GM19239 (cell line): Measurements from ENCODE around the gene PDE3B.
A peak's percentile ranks its signal among the peaks of the same experiment; 100 is the strongest.
"Not testable (repeated sequence)": the region's sequence is repeated elsewhere in the genome, so short reads cannot be mapped to it uniquely, and the experiment has no call there.

Experiments used
- DNase-seq: peaks from one replicate; pipeline ENCODE4 v3.0.0; 2011; ENCODE audit warnings: low spot score; ENCODE audit not compliant: insufficient read length
- FAIRE-seq: peaks from 2 replicates; lab custom pipeline; 2011; peaks lifted over from hg19 to GRCh38; lab: Jason Lieb, UNC

Gene PDE3B

GRCh38 chr11:14673421-14673820 lies 29.8 kb downstream of the PDE3B start:
- DNase-seq: no peak
- FAIRE-seq: peak; percentile 21

- no peak for DNase-seq
- FAIRE-seq: no peak
Measured at GRCh38 chr11:14673824-14674405, 30.3 kb downstream of the PDE3B start.

- FAIRE-seq (no peak), DNase-seq (no peak)
Measured at GRCh38 chr11:14676068-14676467, 32.5 kb downstream of the PDE3B start.

GRCh38 chr11:14677146-14677545 lies 33.5 kb downstream of the PDE3B start:
- no peak for FAIRE-seq
- DNase-seq: no peak

GRCh38 chr11:14678350-14678749 lies 34.7 kb downstream of the PDE3B start:
- no peak for FAIRE-seq
- no peak for DNase-seq

- DNase-seq (no peak), FAIRE-seq (no peak)
Measured at GRCh38 chr11:14679662-14680061, 36.1 kb downstream of the PDE3B start.

- not testable (repeated sequence) for DNase-seq, FAIRE-seq
Measured at GRCh38 chr11:14684234-14684915, 40.8 kb downstream of the PDE3B start.

GRCh38 chr11:14687456-14687855 lies 43.9 kb downstream of the PDE3B start:
- FAIRE-seq: no peak
- no peak for DNase-seq

GRCh38 chr11:14687943-14688627 lies 44.5 kb downstream of the PDE3B start:
- FAIRE-seq: no peak
- DNase-seq: no peak

- not testable (repeated sequence) for DNase-seq, FAIRE-seq
Measured at GRCh38 chr11:14695656-14696055, 52.1 kb downstream of the PDE3B start.

- DNase-seq (no peak), FAIRE-seq (no peak)
Measured at GRCh38 chr11:14698771-14699170, 55.2 kb downstream of the PDE3B start.

- DNase-seq (no peak), FAIRE-seq (peak; percentile 39)
Measured at GRCh38 chr11:14700593-14700992, 57.0 kb downstream of the PDE3B start.

- FAIRE-seq (no peak), DNase-seq (no peak)
Measured at GRCh38 chr11:14702760-14703159, 59.2 kb downstream of the PDE3B start.

- FAIRE-seq (no peak), DNase-seq (no peak)
Measured at GRCh38 chr11:14703731-14704130, 60.1 kb downstream of the PDE3B start.

- DNase-seq (no peak), FAIRE-seq (peak; percentile 52)
Measured at GRCh38 chr11:14705067-14705466, 61.5 kb downstream of the PDE3B start.

- no peak for DNase-seq
- no peak for FAIRE-seq
Measured at GRCh38 chr11:14713496-14714244, 70.1 kb downstream of the PDE3B start.

GRCh38 chr11:14715669-14716068 lies 72.1 kb downstream of the PDE3B start:
- FAIRE-seq, DNase-seq: not testable (repeated sequence)

- FAIRE-seq (no peak), DNase-seq (no peak)
Measured at GRCh38 chr11:14722496-14722895, 78.9 kb downstream of the PDE3B start.

- no peak for DNase-seq
Measured at GRCh38 chr11:14725150-14725549, 81.5 kb downstream of the PDE3B start.

GRCh38 chr11:14727215-14727614 lies 83.6 kb downstream of the PDE3B start:
- no peak for DNase-seq
- FAIRE-seq: no peak

More at GRCh38 chr11:14725150-14725549, 81.5 kb downstream of the PDE3B start:
- FAIRE-seq: no peak

- FAIRE-seq (no peak), DNase-seq (no peak)
Measured at GRCh38 chr11:14727746-14728145, 84.1 kb downstream of the PDE3B start.
